ENCODE measurements around the gene FBXW2. TPM values are rescaled to one million over a fixed set of nuclear protein-coding genes. Genes with fewer than 3 reads are reported as not detected.

FBXW2 gene, protein sequence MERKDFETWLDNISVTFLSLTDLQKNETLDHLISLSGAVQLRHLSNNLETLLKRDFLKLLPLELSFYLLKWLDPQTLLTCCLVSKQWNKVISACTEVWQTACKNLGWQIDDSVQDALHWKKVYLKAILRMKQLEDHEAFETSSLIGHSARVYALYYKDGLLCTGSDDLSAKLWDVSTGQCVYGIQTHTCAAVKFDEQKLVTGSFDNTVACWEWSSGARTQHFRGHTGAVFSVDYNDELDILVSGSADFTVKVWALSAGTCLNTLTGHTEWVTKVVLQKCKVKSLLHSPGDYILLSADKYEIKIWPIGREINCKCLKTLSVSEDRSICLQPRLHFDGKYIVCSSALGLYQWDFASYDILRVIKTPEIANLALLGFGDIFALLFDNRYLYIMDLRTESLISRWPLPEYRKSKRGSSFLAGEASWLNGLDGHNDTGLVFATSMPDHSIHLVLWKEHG
- total RNA-seq (2021; ENCODE audit: unreplicated experiment) (46.0 TPM), Bru-seq, nascent RNA (percentile 84 among the genes with signal in this experiment), BruChase-seq, experiment 1, labeled RNA remaining after a 2-hour chase (percentile 93 among the genes with signal in this experiment), BruChase-seq, experiment 2, labeled RNA remaining after a 6-hour chase (percentile 94 among the genes with signal in this experiment)
- 19.6 TPM for polyA plus RNA-seq (2012; ENCODE audit: insufficient read length)
- long read RNA-seq, full-length matches to known transcripts, result 7 of 56 reads
- long read RNA-seq, partial matches to known transcripts, result 11 of 56 reads
- long read RNA-seq, other reads (novel, unspliced or antisense), result 38 of 56 reads

DNA sequence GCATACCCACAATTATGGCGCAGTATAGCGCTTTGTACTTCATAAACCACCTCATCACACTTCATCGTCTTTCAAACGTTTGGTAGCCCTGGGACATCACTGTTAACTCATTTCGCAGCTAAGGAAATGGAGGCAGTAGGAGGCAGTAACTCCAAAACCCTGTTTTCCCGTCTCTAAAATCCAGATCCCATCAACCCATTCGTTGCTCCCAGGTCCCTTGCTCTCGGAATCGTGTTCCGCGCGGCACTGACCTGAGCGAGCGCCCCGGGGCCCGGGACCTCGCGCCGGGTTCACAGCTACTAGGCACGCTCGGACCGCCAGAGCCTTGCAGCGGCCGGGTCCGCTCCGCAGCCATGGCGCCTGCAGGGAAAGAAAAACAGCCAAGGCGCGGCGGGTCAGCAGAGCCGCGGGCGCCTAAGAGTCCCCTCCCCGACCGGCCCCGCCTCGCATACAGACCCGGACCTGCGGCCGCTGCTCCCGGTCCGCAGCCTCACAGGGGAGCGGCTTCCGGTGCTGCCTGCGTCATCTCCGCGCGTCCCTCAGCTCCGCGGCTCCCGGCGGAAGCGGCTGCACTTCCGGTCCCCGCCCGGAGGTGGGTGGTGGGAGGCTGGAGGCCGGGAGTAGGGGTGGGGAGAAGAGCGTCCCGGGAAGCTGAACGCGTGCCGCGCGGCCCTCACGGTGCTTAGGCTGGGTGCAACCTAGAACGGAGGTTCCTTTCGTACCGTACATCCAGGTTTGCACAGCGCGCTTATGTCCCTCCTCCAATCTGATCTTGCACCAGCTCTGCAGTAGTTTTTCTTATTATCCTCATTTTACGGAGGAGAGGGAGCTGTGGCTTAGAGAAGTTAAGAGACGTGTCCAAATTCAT lies at the start of gene FBXW2:
TSS of gene FBXW2 (minus strand) at position 519 of the 868 bp plus-strand sequence. CDS start 5,158 bp downstream, outside the sequence.
- ATAC-seq (peak; percentile 100), DNase-seq (ENCODE audit: low read depth, low spot score) (peak; percentile 25)
- ChIA-PET CTCF (no interaction called here), POLR2A (interaction anchor here (0.6 kb wide), 1 partner anchor 44 kb away, joined by 3 read pairs; no protein-coding TSS in a partner anchor)
- in situ Hi-C loops (cut with HindIII; ENCODE audit: low pct_unique_long_range_greater_than_20kb, low sequenced_read_pairs) (no loop called here), intact Hi-C loops (cut with micrococcal nuclease; ENCODE audit: unreplicated experiment) (no loop called here)
- TF ChIP-seq POLR2AphosphoS5 (IDR thresholded peaks at IDR 0.05; ENCODE audit: low read depth, low read length) (peak; percentile 91), SIN3A (IDR thresholded peaks at IDR 0.05; ENCODE audit: borderline replicate concordance, insufficient read depth, low read depth, low read length) (peak; percentile 83; the same call in 1 of the 2 replicates), TCF7L2 (IDR thresholded peaks at IDR 0.05; ENCODE audit: low read depth, low read length) (no peak)
- TF ChIP-seq, protein P1, sequence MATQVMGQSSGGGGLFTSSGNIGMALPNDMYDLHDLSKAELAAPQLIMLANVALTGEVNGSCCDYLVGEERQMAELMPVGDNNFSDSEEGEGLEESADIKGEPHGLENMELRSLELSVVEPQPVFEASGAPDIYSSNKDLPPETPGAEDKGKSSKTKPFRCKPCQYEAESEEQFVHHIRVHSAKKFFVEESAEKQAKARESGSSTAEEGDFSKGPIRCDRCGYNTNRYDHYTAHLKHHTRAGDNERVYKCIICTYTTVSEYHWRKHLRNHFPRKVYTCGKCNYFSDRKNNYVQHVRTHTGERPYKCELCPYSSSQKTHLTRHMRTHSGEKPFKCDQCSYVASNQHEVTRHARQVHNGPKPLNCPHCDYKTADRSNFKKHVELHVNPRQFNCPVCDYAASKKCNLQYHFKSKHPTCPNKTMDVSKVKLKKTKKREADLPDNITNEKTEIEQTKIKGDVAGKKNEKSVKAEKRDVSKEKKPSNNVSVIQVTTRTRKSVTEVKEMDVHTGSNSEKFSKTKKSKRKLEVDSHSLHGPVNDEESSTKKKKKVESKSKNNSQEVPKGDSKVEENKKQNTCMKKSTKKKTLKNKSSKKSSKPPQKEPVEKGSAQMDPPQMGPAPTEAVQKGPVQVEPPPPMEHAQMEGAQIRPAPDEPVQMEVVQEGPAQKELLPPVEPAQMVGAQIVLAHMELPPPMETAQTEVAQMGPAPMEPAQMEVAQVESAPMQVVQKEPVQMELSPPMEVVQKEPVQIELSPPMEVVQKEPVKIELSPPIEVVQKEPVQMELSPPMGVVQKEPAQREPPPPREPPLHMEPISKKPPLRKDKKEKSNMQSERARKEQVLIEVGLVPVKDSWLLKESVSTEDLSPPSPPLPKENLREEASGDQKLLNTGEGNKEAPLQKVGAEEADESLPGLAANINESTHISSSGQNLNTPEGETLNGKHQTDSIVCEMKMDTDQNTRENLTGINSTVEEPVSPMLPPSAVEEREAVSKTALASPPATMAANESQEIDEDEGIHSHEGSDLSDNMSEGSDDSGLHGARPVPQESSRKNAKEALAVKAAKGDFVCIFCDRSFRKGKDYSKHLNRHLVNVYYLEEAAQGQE (IDR thresholded peaks at IDR 0.05; ENCODE audit: insufficient read depth in 1 of 2, low read depth in 2 of 2, low read length in 1 of 2), result no peak
- TF ChIP-seq, protein P2, sequence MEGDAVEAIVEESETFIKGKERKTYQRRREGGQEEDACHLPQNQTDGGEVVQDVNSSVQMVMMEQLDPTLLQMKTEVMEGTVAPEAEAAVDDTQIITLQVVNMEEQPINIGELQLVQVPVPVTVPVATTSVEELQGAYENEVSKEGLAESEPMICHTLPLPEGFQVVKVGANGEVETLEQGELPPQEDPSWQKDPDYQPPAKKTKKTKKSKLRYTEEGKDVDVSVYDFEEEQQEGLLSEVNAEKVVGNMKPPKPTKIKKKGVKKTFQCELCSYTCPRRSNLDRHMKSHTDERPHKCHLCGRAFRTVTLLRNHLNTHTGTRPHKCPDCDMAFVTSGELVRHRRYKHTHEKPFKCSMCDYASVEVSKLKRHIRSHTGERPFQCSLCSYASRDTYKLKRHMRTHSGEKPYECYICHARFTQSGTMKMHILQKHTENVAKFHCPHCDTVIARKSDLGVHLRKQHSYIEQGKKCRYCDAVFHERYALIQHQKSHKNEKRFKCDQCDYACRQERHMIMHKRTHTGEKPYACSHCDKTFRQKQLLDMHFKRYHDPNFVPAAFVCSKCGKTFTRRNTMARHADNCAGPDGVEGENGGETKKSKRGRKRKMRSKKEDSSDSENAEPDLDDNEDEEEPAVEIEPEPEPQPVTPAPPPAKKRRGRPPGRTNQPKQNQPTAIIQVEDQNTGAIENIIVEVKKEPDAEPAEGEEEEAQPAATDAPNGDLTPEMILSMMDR (IDR thresholded peaks at IDR 0.05), result no peak
- Histone ChIP-seq H3K27ac (ENCODE audit: low read length) (peak within 1 kb of the TSS; percentile 95), H3K4me1 (ENCODE audit: control insufficient read depth, insufficient read depth, low read length) (peaks cover 12% of the 10 kb centered on the region), H3K36me3 (ENCODE audit: control insufficient read depth, insufficient read depth, low read length) (peaks cover 11% of the 10 kb centered on the region; the same call in 1 of the 2 replicates), H3K4me3 (ENCODE audit: low read depth in 2 of 2, low read length in 2 of 2) (peak within 1 kb of the TSS; percentile 95 to 96), H3K9me3 (ENCODE audit: control insufficient read depth, insufficient read depth, low read depth, low read length) (no peaks in the 10 kb centered on the region), H3K27me3 (ENCODE audit: control insufficient read depth, insufficient read depth, low read length) (no peaks in the 10 kb centered on the region)
- no TSS peak for BruUV-seq (replicated peaks)
